Activated T-cell treated with anti-CD3 and anti-CD28 coated beads for 24 hours (primary cell): ENCODE measurements around the gene CASKIN2.
A peak's percentile ranks its signal among the peaks of the same experiment; 100 is the strongest.
"Not testable (repeated sequence)": the region's sequence is repeated elsewhere in the genome, so short reads cannot be mapped to it uniquely, and the experiment has no call there.

Experiments used
- DNase-seq: peaks from one replicate; pipeline ENCODE4 v3.0.0-alpha.2; 2020; ENCODE audit warnings: low read depth

CASKIN2 gene

GRCh38 chr17:75488693-75489510, 26.4 kb downstream of the CASKIN2 start:
- no peak for DNase-seq

GRCh38 chr17:75487351-75488070, 27.8 kb downstream of the CASKIN2 start:
- peak; percentile 28 for DNase-seq

- DNase-seq: no peak
Measured at GRCh38 chr17:75486951-75487350, 28.4 kb downstream of the CASKIN2 start.

- DNase-seq: no peak
Measured at GRCh38 chr17:75486151-75486550, 29.2 kb downstream of the CASKIN2 start.

GRCh38 chr17:75485688-75486087, 29.6 kb downstream of the CASKIN2 start:
- DNase-seq: no peak

- DNase-seq: no peak
Measured at GRCh38 chr17:75482098-75482942, 33.0 kb downstream of the CASKIN2 start.

GRCh38 chr17:75481194-75482068, 33.9 kb downstream of the CASKIN2 start:
- DNase-seq: no peak

- no peak for DNase-seq
Measured at GRCh38 chr17:75480281-75480680, 35.1 kb downstream of the CASKIN2 start.

GRCh38 chr17:75478508-75478907, 36.8 kb downstream of the CASKIN2 start:
- DNase-seq: no peak

- not testable (repeated sequence) for DNase-seq
Measured at GRCh38 chr17:75477490-75477862, 37.9 kb downstream of the CASKIN2 start.

- DNase-seq: no peak
Measured at GRCh38 chr17:75476752-75477489, 38.4 kb downstream of the CASKIN2 start.

GRCh38 chr17:75476271-75476671, 39.1 kb downstream of the CASKIN2 start:
- DNase-seq: no peak

- DNase-seq: no peak
Measured at GRCh38 chr17:75475851-75476250, 39.5 kb downstream of the CASKIN2 start.

GRCh38 chr17:75475144-75475835, 40.0 kb downstream of the CASKIN2 start:
- no peak for DNase-seq

- no peak for DNase-seq
Measured at GRCh38 chr17:75474736-75475135, 40.6 kb downstream of the CASKIN2 start.

GRCh38 chr17:75473246-75473645, 42.1 kb downstream of the CASKIN2 start:
- no peak for DNase-seq

- DNase-seq: no peak
Measured at GRCh38 chr17:75472119-75472518, 43.2 kb downstream of the CASKIN2 start.

GRCh38 chr17:75471207-75471606, 44.1 kb downstream of the CASKIN2 start:
- no peak for DNase-seq

GRCh38 chr17:75468779-75469373, 46.5 kb downstream of the CASKIN2 start:
- no peak for DNase-seq

- DNase-seq: no peak
Measured at GRCh38 chr17:75468291-75468754, 47.0 kb downstream of the CASKIN2 start.
